Gastrocnemius medialis (tissue), 4 donors: Measurements from ENCODE around the gene CBR1. TPM values are rescaled to one million over a fixed set of nuclear protein-coding genes. Genes with fewer than 3 reads are reported as not detected.

Source experiments
- ATAC-seq, 2 donors: fragments of 150-250 bp; one replicate each; pipeline ENCODE4 v1.9.1; 2016
- DNase-seq, 2 donors: peaks; one replicate each; pipeline ENCODE4 v3.0.0-alpha.2; 2019
- H3K27ac ChIP-seq, 4 donors: fragments of 200-600 bp; sonication (generic); 1 replicate in 1 of 4; 2 replicates in 3 of 4; pipeline ENCODE4 v1.5.1; 2016 to 2018; ENCODE audit warnings: mild to moderate bottlenecking in 2 of 4, moderate library complexity in 1 of 4
- H3K27me3 ChIP-seq, 3 donors: fragments of 200-600 bp; sonication (generic) in 2 of 3; 1 replicate in 1 of 3; 2 replicates in 2 of 3; pipeline versions ENCODE4 v1.5.1 to v1.6.0; 2016 to 2019; ENCODE audit warnings: mild to moderate bottlenecking in 1 of 3, moderate library complexity in 1 of 3
- H3K36me3 ChIP-seq, 2 donors: fragments of 200-600 bp; sonication (generic) in 1 of 2; one replicate each; pipeline ENCODE4 v1.5.1; 2017 to 2018
- H3K4me1 ChIP-seq, 2 donors: fragments of 200-600 bp; sonication (generic) in 1 of 2; one replicate each; pipeline ENCODE4 v1.5.1; 2016 to 2017; ENCODE audit warnings: mild to moderate bottlenecking in 2 of 2
- H3K4me3 ChIP-seq, 4 donors: fragments of 200-600 bp; sonication (generic) in 3 of 4; 1 replicate in 1 of 4; 2 replicates in 3 of 4; pipeline ENCODE4 v1.5.1; 2016 to 2019; ENCODE audit warnings: mild to moderate bottlenecking in 2 of 4
- H3K9me3 ChIP-seq, 3 donors: fragments of 200-600 bp; sonication (generic) in 2 of 3; 1 replicate in 1 of 3; 2 replicates in 2 of 3; pipeline ENCODE4 v1.5.1; 2016 to 2019
- CTCF ChIP-seq, 5 experiments: fragments of 450-650 bp in 3 of 5; fragments of 200-600 bp in 2 of 5; sonication (generic) in 2 of 5; IDR thresholded peaks in 4 of 5; conservative IDR thresholded peaks in 1 of 5; 1 replicate in 4 of 5; 2 replicates in 1 of 5; pipeline ENCODE4 v1.5.1; 2016 to 2019; ENCODE audit warnings: antibody characterized with exemption in 5 of 5, mild to moderate bottlenecking in 3 of 5, moderate library complexity in 3 of 5
- POLR2A ChIP-seq, 2 donors: fragments of 450-650 bp; IDR thresholded peaks; one replicate each; pipeline ENCODE4 v1.6.1; 2017; ENCODE audit warnings: antibody characterized with exemption in 2 of 2, mild to moderate bottlenecking in 2 of 2, moderate library complexity in 2 of 2
- in situ Hi-C, 4 donors: fragments of 200-750 bp; cut with MboI; loops; one replicate each; pipeline versions ENCODE4 v1.15.0 to v1.8.0; 2017; ENCODE audit warnings: low sequenced_read_pairs in 4 of 4
- intact Hi-C: fragments of 100-400 bp; cut with DNase I; formaldehyde crosslinking; loops from one replicate; pipeline ENCODE4 v1.15.1; 2023; ENCODE audit warnings: low total_unique reads
- total RNA-seq, 4 donors: library from RNA; depleted of rRNA; stranded (reverse); fragments of >200 nt; gene quantifications; one replicate each; pipeline versions ENCODE4 v1.1.0 to v1.2.3, GENCODE V29; 2016

CBR1 gene
- total RNA-seq, 4 donors from 2014 or later: 44.8 to 73.9 (median 66.4) TPM

- Histone ChIP-seq H3K4me1 (no peaks in the 10 kb centered on the region), H3K4me3 (no peak overlapping the region), H3K36me3 (no peaks in the 10 kb centered on the region), H3K27me3 (no peaks in the 10 kb centered on the region), H3K27ac (no peak overlapping the region), H3K9me3 (no peaks in the 10 kb centered on the region)
- TF ChIP-seq CTCF (IDR thresholded peaks at IDR 0.05 in 4 of 5, conservative IDR thresholded peaks at IDR 0.05 in 1 of 5) (no peak), POLR2A (IDR thresholded peaks at IDR 0.05) (no peak)
- ATAC-seq (no peak), DNase-seq (no peak)
- intact Hi-C loops: no loop called here
- in situ Hi-C loops: no loop called here
These were observed 10.6 kb downstream of the CBR1 start for GRCh38 chr21:36080386-36080785.

GRCh38 chr21:36082237-36082664, 12.4 kb downstream of the CBR1 start:
- ATAC-seq: no peak
- H3K9me3 ChIP-seq: no peaks in the 10 kb centered on the region
- peaks cover 3 to 5% of the 10 kb centered on the region in 2 donors for H3K4me1 ChIP-seq
- no peaks in the 10 kb centered on the region for H3K27me3 ChIP-seq
- intact Hi-C loops (no loop called here), in situ Hi-C loops (no loop called here)
- no peak for TF ChIP-seq POLR2A (IDR thresholded peaks at IDR 0.05)
- TF ChIP-seq CTCF (IDR thresholded peaks at IDR 0.05 in 4 of 5, conservative IDR thresholded peaks at IDR 0.05 in 1 of 5): no peak
- no peaks in the 10 kb centered on the region for H3K36me3 ChIP-seq
- no peak overlapping the region for H3K27ac ChIP-seq
- no peak overlapping the region for H3K4me3 ChIP-seq
- DNase-seq: no peak

- in situ Hi-C loops (no loop called here), intact Hi-C loops (no loop called here)
- DNase-seq (peak in 1 of 2 donors; percentile 46), ATAC-seq (peak in 1 of 2 donors; percentile 79)
- peaks cover 12 to 22% of the 10 kb centered on the region in 2 donors for H3K4me1 ChIP-seq
- H3K4me3 ChIP-seq: no peak overlapping the region
- no peaks in the 10 kb centered on the region for H3K36me3 ChIP-seq
- no peaks in the 10 kb centered on the region for H3K9me3 ChIP-seq
- TF ChIP-seq CTCF (IDR thresholded peaks at IDR 0.05 in 4 of 5, conservative IDR thresholded peaks at IDR 0.05 in 1 of 5) (no peak), POLR2A (IDR thresholded peaks at IDR 0.05) (no peak)
- no peaks in the 10 kb centered on the region for H3K27me3 ChIP-seq
- H3K27ac ChIP-seq: peak overlapping the region; percentile 38 to 74 (median 60)
These were observed 17.7 kb downstream of the CBR1 start for GRCh38 chr21:36087362-36088138.

- in situ Hi-C loops: no loop called here
- Histone ChIP-seq H3K27me3 (no peaks in the 10 kb centered on the region), H3K4me3 (no peak overlapping the region), H3K4me1 (peaks cover 12 to 22% of the 10 kb centered on the region in 2 donors), H3K9me3 (no peaks in the 10 kb centered on the region), H3K36me3 (no peaks in the 10 kb centered on the region), H3K27ac (no peak overlapping the region)
- DNase-seq (no peak), ATAC-seq (no peak)
- TF ChIP-seq CTCF (IDR thresholded peaks at IDR 0.05 in 4 of 5, conservative IDR thresholded peaks at IDR 0.05 in 1 of 5): no peak
- TF ChIP-seq POLR2A (IDR thresholded peaks at IDR 0.05): no peak
- intact Hi-C loops: no loop called here
These were observed 20.1 kb downstream of the CBR1 start for GRCh38 chr21:36089946-36090345.
